H1 (cell line): ENCODE measurements around the gene SLC35D2. TPM values are rescaled to one million over a fixed set of nuclear protein-coding genes. Genes with fewer than 3 reads are reported as not detected.

Experiments
- CHD2 ChIP-seq: IDR thresholded peaks from 2 replicates; pipeline ENCODE4 v1.6.1; 2012; ENCODE audit warnings: low read length, improper control_type of control experiment
- CHD7 ChIP-seq: fragments of 300-600 bp; sonication (generic); IDR thresholded peaks from 2 replicates; pipeline ENCODE4 v1.7.1; 2012; ENCODE audit warnings: low read length, moderate library complexity, mild to moderate bottlenecking, inconsistent platforms; ENCODE audit not compliant: insufficient replicate concordance
- GTF2F1 ChIP-seq: IDR thresholded peaks from 2 replicates; pipeline ENCODE4 v1.6.1; 2012; ENCODE audit warnings: low read depth, low read length, improper control_type of control experiment, borderline replicate concordance
- KDM1A ChIP-seq: fragments of 200-600, 300-600 bp; sonication (generic); IDR thresholded peaks from 2 replicates; pipeline ENCODE4 v1.7.1; 2016; ENCODE audit warnings: mild to moderate bottlenecking, low read length, borderline replicate concordance
- POU5F1 ChIP-seq: IDR thresholded peaks from 2 replicates; pipeline ENCODE4 v1.6.1; 2011; ENCODE audit warnings: low read depth, mild to moderate bottlenecking, low read length, moderate library complexity
- SAP30 ChIP-seq: fragments of 300-600 bp; sonication (generic); IDR thresholded peaks from 2 replicates; pipeline ENCODE4 v1.7.1; 2012; ENCODE audit warnings: low read length, moderate library complexity, mild to moderate bottlenecking, inconsistent platforms; ENCODE audit not compliant: insufficient read depth, insufficient replicate concordance
- SIRT6 ChIP-seq: IDR thresholded peaks from one replicate; pipeline ENCODE4 v1.7.1; 2012; ENCODE audit warnings: low read length, inconsistent platforms
- TAF7 ChIP-seq: optimal IDR thresholded peaks from 2 replicates; pipeline ENCODE3; 2011; ENCODE audit warnings: low read depth, mild to moderate bottlenecking, inconsistent platforms, low read length, moderate library complexity, borderline replicate concordance
- TBP ChIP-seq: IDR thresholded peaks from 2 replicates; pipeline ENCODE4 v1.6.1; 2011; ENCODE audit warnings: low read depth, low read length, improper control_type of control experiment
- USF2 ChIP-seq: IDR thresholded peaks from 2 replicates; pipeline ENCODE4 v1.6.1; 2011; ENCODE audit warnings: low read length, improper control_type of control experiment
- polyA plus RNA-seq, 7 experiments: library from polyadenylated mRNA; depleted of rRNA in 3 of 7; stranded (reverse) in 5 of 7; unstranded in 2 of 7; fragments of >200 nt in 5 of 7; fragments of 200-250 nt in 2 of 7; gene quantifications; 1 replicate in 5 of 7; 2 replicates in 1 of 7; 4 replicates in 1 of 7; pipeline versions ENCODE4 v1.2.1 to v1.2.3, GENCODE V29; 2011 to 2013; ENCODE audit warnings: missing spikeins in 2 of 7, mixed read lengths in 2 of 7
- total RNA-seq: library from RNA; stranded (reverse); fragmentation: NEBNext Ultra II Directional; extraction: Animal tissue kit (Norgen Biotek cat#: 25700); gene quantifications from 2 replicates; pipeline ENCODE4 v1.2.1, GENCODE V29; 2021

SLC35D2 gene
- total and polyA plus RNA-seq, 2 of the 8 experiments (the other 6 are each of a cell fraction or from before 2014, with no cell fraction given), result 9.6 to 11.5 TPM

DNA sequence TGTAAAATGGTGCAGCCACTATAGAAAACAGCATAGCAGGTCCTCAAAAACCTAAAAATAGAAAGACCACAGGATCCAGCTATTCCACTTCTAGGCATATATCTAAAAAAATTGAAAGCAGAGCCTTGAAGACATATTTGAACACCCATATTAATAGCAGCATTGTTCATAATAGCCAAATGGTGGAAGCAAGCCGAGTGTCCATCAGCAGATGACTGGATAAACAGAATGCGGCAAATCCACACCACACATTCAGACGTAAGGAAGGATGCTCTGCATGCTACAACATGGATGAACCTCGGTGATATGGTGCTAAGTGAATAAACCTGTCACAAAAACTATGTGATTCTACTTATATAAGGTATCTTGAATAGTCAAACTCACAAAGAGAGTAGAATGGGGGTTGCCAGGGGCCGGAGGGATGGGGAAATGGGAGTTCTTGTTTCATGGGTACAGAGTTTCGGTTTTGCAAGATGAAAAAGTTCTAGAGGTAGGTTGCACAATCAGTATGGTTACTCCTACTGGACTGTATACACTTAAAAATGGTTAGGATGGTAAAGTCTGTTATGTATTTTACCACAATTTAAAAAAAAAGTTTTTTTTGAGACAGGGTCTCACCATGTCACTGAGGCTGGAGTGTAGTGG is 64.5 kb downstream of the SLC35D2 start (continued):
- no peak for TF ChIP-seq CHD7
- no peak for TF ChIP-seq SIRT6
- TF ChIP-seq SAP30, result no peak
- TF ChIP-seq GTF2F1, result no peak
- TF ChIP-seq TAF7, result no peak
- TF ChIP-seq TBP, result no peak
- no peak for TF ChIP-seq KDM1A
- TF ChIP-seq USF2, result no peak
- TF ChIP-seq POU5F1, result no peak
- no peak for TF ChIP-seq CHD2
